ENCODE data around the gene SLC13A3. TPM values are rescaled to one million over a fixed set of nuclear protein-coding genes. Genes with fewer than 3 reads are reported as not detected.
A peak's percentile ranks its signal among the peaks of the same experiment; 100 is the strongest.

SLC13A3 gene
- total RNA-seq, 2 donors from 2014 or later = 0.08 to 0.25 TPM

- intact Hi-C loops (cut with DNase I) = loop anchor here (5.0 kb wide), 1 partner anchor 175 kb away; no protein-coding TSS in a partner anchor
- no peak overlapping the region for H3K9ac ChIP-seq (ENCODE audit: low read depth in 2 of 2, low read length in 2 of 2)
These were observed 45.6 kb upstream of the SLC13A3 start for GRCh38 chr20:46696791-46697279.

GRCh38 chr20:46695892-46696291 lies 44.6 kb upstream of the SLC13A3 start:
- DNase-seq = no peak
- intact Hi-C loops (cut with DNase I) = loop anchor here (5.0 kb wide), 1 partner anchor 174 kb away; no protein-coding TSS in a partner anchor

More at GRCh38 chr20:46696791-46697279, 45.6 kb upstream of the SLC13A3 start:
- no peak for DNase-seq
- Histone ChIP-seq H3K27me3 (no peaks in the 10 kb centered on the region), H3K36me3 (no peaks in the 10 kb centered on the region), H3K4me3 (no peak overlapping the region), H3K27ac (no peak overlapping the region), H3K4me1 (no peaks in the 10 kb centered on the region), H3K9me3 (no peaks in the 10 kb centered on the region)
- no peak for TF ChIP-seq CTCF (IDR thresholded peaks at IDR 0.05)

GRCh38 chr20:46694484-46694883 lies 43.2 kb upstream of the SLC13A3 start:
- H3K4me3 ChIP-seq = no peak overlapping the region
- H3K4me1 ChIP-seq = no peaks in the 10 kb centered on the region
- no peaks in the 10 kb centered on the region for H3K27me3 ChIP-seq
- no peak for TF ChIP-seq CTCF (IDR thresholded peaks at IDR 0.05)
- H3K9me3 ChIP-seq = no peaks in the 10 kb centered on the region
- H3K27ac ChIP-seq = no peak overlapping the region
- no peaks in the 10 kb centered on the region for H3K36me3 ChIP-seq
- no peak overlapping the region for H3K9ac ChIP-seq (ENCODE audit: low read depth in 2 of 2, low read length in 2 of 2)
- no peak for DNase-seq
- intact Hi-C loops (cut with DNase I) = no loop called here

More at GRCh38 chr20:46695892-46696291, 44.6 kb upstream of the SLC13A3 start:
- Histone ChIP-seq H3K9ac (ENCODE audit: low read depth in 2 of 2, low read length in 2 of 2) (no peak overlapping the region), H3K27ac (no peak overlapping the region), H3K27me3 (no peaks in the 10 kb centered on the region), H3K9me3 (no peaks in the 10 kb centered on the region), H3K4me1 (no peaks in the 10 kb centered on the region), H3K4me3 (no peak overlapping the region), H3K36me3 (no peaks in the 10 kb centered on the region)
- TF ChIP-seq CTCF (IDR thresholded peaks at IDR 0.05) = no peak

GRCh38 chr20:46691196-46691595 lies 39.9 kb upstream of the SLC13A3 start:
- no peak overlapping the region for H3K27ac ChIP-seq
- peaks cover 10% of the 10 kb centered on the region for H3K4me1 ChIP-seq
- no peaks in the 10 kb centered on the region for H3K27me3 ChIP-seq
- intact Hi-C loops (cut with DNase I) = no loop called here
- H3K36me3 ChIP-seq = no peaks in the 10 kb centered on the region
- H3K4me3 ChIP-seq = no peak overlapping the region
- TF ChIP-seq CTCF (IDR thresholded peaks at IDR 0.05) = no peak
- no peak for DNase-seq
- no peak overlapping the region for H3K9ac ChIP-seq (ENCODE audit: low read depth in 2 of 2, low read length in 2 of 2)
- H3K9me3 ChIP-seq = no peaks in the 10 kb centered on the region

- peak overlapping the region in 1 of 2 donors; percentile 86 for H3K9ac ChIP-seq (ENCODE audit: low read depth in 2 of 2, low read length in 2 of 2)
- H3K9me3 ChIP-seq = no peaks in the 10 kb centered on the region
- peak overlapping the region; percentile 59 for H3K4me3 ChIP-seq
- TF ChIP-seq CTCF (IDR thresholded peaks at IDR 0.05) = no peak
- H3K27ac ChIP-seq = peak overlapping the region; percentile 90
- H3K27me3 ChIP-seq = no peaks in the 10 kb centered on the region
- DNase-seq = no peak
- no peaks in the 10 kb centered on the region for H3K36me3 ChIP-seq
- intact Hi-C loops (cut with DNase I) = no loop called here
- peaks cover 10% of the 10 kb centered on the region for H3K4me1 ChIP-seq
These were observed 39.2 kb upstream of the SLC13A3 start for GRCh38 chr20:46690219-46691106.

Data from colonic mucosa (tissue), 4 donors.